ENCODE measurements around the gene MTREX.
"Not testable (repeated sequence)": the region's sequence is repeated elsewhere in the genome, so short reads cannot be mapped to it uniquely, and the experiment has no call there.

MTREX gene

DNA sequence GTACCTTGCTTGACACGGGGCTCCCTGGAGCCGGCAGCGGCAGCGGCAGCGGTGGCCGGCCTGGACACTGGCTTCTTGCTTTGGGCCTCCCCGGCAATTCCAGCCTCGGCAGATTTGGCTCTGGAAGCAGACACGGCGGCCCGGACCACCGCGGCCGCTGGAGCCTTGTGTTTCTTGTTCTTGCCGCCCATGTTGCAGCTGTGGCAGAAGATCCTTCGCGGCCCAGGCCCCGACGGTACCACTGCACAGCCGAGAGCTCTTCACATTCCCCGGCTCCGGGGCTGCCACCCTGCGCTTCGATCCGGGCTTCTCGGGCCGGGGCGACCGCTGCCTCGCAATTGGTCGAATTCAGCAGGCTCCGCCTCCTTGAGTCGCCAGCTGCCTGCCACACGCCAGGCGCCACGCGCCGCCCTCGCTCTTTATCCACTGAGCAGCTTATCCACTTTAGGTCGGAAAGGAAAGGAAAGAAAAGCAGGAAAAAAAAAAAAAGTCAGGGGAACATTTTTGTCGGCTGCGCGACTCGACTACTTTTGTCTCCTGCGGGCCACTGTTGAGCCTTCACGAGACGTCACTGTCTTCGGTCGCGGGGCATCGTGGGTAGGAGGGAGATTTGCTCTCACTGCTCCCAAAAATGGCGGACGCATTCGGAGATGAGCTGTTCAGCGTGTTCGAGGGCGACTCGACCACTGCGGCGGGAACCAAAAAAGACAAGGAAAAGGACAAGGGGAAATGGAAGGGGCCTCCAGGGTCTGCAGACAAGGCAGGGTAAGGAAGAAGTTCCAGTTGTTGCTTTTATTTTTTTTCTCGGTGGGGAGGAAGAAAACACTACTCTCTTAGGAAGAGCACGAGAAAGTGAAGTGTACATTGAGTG is at the start of gene MTREX, which contains the start of gene DHX29:
MTREX (plus strand) TSS at position 607 of the 871 bp plus-strand sequence; CDS start at position 632, 25 bp downstream.
DHX29 (minus strand) TSS at position 312 of the 871 bp plus-strand sequence; CDS start at position 191, 121 bp downstream.
- DNase-seq (ENCODE audit: low read depth, low spot score): peak; percentile 79

GRCh38 chr5:55258339-55258738 is 49.5 kb upstream of the MTREX start:
- DNase-seq (ENCODE audit: low read depth, low spot score): no peak

DNA sequence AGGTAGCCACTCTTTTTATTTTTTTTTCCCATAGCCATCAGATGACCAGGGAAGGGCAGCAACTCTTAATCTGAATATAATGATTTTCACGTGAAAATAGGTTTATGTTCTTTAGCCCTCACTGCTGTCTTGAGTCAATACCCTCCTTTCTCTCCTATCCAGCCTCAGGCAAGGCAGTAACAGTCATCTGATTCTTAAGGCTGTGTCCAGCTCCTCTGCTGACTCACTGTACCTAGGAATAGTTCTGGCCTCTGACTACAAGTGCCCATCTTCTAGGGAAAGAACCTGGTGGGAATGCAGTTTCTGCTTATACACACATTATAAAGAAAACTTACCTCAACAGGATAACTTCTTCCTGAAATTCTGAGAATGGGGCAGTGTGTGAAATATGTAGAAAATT is 31.0 kb upstream of the MTREX start:
- no peak for DNase-seq (ENCODE audit: low read depth, low spot score)

- DNase-seq (ENCODE audit: low read depth, low spot score): no peak
Observed at GRCh38 chr5:55278778-55279177, 29.0 kb upstream of the MTREX start.

GRCh38 chr5:55286411-55286933 is 21.3 kb upstream of the MTREX start:
- no peak for DNase-seq (ENCODE audit: low read depth, low spot score)

DNA sequence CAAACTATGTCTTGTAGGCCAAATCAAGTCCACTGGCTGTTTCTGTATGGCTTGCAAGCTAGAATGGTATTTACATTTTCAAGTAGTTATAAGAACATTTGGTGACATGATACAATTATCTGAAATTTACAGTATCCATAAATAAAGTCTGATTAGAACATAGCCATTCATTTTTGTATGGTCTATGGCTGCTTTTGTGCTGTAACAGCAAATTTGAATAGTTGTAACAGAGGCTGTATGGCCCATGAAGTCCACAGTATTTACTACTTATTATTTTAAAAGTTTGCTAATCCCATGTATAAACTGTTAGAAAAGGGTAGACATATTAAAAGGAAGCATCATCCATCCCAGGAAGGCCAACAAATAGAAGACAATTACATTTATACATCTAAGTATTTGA is 18.0 kb upstream of the MTREX start:
- DNase-seq (ENCODE audit: low read depth, low spot score): no peak

DNA sequence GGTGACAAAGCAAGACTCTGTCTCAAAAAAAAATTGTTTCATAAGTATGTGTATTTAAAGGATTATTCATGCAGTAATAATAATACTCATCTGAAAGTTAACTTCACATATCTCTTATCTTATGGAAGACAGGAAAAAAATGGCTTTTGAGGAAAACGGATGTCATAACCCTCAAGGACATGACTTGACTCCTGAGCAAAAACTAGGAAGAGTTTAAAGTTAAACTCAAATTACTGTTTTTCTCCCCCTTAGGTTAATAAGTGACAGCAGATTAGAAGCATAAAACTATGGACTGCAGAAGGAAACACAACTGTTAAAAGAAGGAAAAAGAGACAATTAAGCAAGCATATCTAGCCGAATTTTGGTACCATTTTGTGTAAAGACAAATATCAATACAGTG is 16.8 kb upstream of the MTREX start:
- DNase-seq (ENCODE audit: low read depth, low spot score): no peak

DNA sequence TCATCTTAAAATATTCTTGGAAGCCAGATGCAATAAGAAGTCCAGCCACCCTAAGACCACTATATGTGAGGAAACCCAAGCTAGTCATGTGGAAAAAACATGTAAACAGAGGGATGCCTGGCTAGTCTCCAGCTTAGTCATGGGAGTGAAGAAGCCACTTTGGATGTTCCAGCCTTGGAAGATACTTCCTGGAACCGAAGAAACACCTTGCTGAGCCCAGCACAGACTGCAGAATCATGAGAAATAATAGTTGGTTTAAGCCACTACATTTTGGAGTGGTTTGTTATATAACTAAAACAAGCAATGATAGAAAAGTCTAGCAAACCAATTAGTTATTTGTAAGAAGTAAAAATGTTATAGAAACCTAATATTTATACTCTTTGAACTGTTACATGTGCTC is 12.9 kb upstream of the MTREX start:
- no peak for DNase-seq (ENCODE audit: low read depth, low spot score)

- no peak for DNase-seq (ENCODE audit: low read depth, low spot score)
Observed at GRCh38 chr5:55300890-55301289, 6.9 kb upstream of the MTREX start.

DNA sequence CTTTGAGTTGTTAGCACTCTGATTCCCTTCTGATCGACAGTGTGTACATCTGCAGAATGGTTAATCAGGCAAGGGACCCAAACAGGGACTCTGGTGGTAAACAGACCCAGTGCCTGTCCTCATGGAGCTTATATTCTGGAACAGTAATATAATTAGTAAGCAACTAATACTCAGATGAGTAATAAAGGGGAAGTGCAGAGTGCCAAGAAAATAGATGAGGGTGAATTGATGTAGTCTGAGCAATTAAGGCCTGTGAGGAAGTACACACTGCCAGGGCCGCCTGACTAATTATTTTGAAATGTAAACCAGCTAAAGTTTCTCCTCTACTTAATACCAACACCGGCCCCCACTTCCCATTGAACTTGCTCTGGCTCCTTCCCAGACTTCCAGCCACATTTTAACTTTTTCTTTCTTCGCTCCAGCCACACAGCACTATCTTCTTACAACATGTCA is 4.5 kb upstream of the MTREX start:
- DNase-seq (ENCODE audit: low read depth, low spot score): no peak

DNA sequence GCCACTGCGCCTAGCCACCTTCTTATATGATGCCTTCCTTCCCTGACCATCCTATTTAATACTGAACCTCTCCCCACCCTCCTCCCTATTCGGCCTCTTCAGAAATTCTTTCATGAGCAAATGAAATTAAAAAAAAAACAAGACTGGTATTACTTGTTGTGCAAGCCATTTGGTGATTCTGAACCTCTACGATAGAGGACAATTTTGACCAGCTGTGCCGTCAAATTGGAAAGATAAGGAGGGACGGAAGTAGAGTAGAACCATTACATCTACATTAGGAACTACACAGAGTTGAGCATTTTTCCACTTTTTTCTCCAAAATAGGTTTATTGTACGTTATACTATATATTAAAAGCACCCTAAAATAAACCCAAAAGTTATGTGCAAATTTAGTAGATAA is 3.2 kb upstream of the MTREX start:
- DNase-seq (ENCODE audit: low read depth, low spot score): no peak

DNA sequence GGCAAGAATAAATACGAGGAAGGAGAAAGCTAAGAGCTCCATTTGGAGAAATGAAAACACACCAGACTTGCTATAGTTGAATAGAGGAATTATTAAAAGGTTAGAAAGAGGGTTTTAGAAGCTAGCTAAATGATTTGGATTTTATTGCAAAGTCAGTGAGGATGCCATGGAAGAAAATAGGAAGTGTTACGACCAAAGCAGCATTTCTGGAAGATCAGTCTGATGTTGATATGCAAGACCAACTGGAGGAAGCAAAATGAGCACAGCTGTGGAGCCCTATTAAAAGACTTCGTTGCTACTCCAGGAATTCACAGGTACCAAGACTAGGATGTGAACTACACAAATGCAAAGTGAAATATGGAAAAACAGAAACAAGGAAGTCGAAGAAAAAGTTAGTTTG is 2.4 kb upstream of the MTREX start:
- DNase-seq (ENCODE audit: low read depth, low spot score): no peak

DNA sequence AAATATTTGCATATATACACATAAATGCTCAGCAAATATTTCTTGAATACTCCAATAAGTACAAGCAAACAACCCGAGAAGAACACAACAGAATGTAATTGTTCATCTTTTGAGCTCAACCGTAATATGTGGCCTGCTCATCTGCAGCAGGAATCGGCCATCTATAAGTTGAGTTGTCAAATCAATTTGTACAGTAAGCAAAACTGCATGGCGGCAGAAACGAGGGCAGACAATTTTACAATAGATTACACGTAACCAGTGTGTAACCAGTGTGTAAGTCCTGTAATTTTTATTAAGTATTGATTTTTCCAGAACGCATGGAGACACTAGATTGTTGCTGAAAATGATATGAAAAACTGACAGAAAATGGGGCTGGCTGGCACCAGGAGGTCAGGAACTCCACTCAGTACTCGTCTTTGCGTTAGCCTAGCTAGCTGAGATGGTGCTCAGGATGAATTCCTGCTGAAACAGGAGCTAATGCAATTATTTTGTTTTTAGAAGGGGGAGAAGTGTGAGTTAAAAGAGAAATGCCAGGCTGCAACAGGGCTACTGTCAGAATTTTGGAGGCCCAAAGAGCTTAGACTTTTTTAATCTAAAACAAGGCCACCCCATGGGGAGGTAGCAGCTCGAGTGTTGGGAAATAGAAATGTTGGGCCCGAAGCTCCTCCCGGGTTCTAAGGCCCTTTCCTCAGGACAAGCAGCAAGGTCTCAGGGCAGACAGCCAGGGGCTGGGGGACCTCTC is 977 bp upstream of the MTREX start:
- no peak for DNase-seq (ENCODE audit: low read depth, low spot score)

DNA sequence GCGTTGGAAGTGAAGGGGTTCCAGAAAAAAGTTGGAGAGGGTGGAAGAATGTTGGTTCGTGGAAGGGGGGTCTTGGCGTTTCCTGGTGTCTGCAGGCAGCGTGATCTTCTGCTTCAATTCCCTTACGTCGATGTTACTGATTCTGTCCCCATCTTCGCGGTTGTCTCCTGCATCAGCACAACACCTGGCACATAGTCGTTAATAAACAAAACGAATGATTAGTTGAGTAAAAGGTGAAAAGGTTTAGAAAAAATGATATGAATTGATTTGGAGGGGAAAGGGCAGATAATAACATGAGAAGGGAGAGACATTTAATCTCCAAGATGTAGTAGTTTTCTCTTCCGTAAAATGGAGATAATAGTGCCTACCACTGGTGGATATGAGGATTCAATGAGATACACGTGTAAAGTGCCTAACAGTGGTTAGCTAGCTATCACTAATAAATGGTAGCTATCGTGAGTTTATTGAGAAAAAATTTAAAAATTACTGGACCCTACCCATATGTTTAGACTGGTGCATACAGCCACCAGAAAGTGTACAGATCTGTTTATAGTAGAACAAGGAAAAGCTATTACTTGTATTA is 556 bp downstream of the MTREX start:
- DNase-seq (ENCODE audit: low read depth, low spot score): no peak

- DNase-seq (ENCODE audit: low read depth, low spot score): no peak
Observed at GRCh38 chr5:55313870-55314617, 6.3 kb downstream of the MTREX start.

DNA sequence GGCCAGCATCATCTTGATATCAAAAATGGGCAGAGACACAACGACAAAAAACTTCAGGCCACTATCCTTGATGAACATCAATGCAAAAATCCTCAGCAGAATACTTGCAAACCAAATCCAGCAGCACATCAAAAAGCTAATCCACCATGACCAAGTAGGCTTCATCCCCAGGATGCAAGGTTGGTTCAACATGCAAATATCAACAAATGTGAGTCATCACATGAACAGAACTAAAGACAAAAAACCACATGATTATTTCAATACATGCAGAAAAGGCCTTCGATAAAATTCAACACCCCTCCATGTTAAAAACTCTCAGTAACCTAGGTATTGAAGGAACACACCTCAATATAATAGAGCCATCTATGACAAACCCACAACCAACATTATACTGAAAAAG is 8.5 kb downstream of the MTREX start:
- no peak for DNase-seq (ENCODE audit: low read depth, low spot score)

DNA sequence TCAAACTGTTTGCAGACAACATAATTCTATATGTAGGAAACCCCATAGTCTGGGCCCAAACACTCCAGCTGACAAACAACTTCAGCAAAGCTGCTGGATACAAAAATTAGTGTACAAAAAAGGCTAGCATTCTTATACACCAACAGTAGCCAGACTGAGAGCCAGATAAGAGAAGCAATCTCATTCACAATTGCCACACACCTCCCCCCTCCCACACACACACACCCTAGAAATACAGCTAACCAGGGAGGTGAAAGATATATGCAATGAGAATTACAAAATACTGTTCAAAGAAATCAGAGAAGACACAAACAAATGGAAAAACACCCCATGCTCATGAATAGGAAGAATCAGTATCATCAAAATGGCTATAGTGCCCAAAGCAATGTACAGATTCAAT is 9.0 kb downstream of the MTREX start:
- DNase-seq (ENCODE audit: low read depth, low spot score): no peak

GRCh38 chr5:55318237-55318636 is 10.4 kb downstream of the MTREX start:
- DNase-seq (ENCODE audit: low read depth, low spot score): not testable (repeated sequence)

DNA sequence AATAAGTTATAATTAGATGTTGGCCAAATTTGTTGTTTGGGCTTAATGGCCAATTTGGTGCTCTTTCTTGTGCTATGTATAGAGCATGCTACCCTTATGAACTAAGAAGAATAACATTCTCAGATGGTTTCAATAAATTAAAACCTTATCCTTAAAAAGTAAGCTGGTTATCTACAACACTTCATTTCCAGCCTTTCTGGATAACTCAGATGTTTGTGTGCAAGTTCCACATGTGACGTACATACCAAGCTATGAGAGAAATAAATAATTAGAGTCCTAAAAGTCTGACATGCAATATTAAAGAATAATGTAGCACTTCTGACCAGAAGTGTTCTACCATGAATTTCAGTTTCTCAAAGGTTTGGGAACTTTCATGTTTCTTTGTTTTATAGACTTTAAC is 11.7 kb downstream of the MTREX start:
- no peak for DNase-seq (ENCODE audit: low read depth, low spot score)

GRCh38 chr5:55320571-55320970 is 12.8 kb downstream of the MTREX start:
- no peak for DNase-seq (ENCODE audit: low read depth, low spot score)

GRCh38 chr5:55324006-55324405 is 16.2 kb downstream of the MTREX start:
- DNase-seq (ENCODE audit: low read depth, low spot score): no peak

Measured in activated CD4-positive, CD25-positive, alpha-beta regulatory T cell treated with anti-CD3 and anti-CD28 coated beads, Interleukin-2, amount 50 U/mL, for 16 hours (primary cell).